ENCODE measurements around the gene RANBP3.
"Not testable (repeated sequence)": the region's sequence is repeated elsewhere in the genome, so short reads cannot be mapped to it uniquely, and the experiment has no call there.

RANBP3 gene

GRCh38 chr19:5977785-5978605 is at the start of gene RANBP3:
Gene RANBP3, minus strand, starts transcription at chr19:5978140. Its CDS starts 58 bp downstream, at chr19:5978082.
- peak; percentile 99 for DNase-seq (ENCODE audit: low spot score)
- peak; percentile 17 for FAIRE-seq

- no peak for FAIRE-seq
- DNase-seq (ENCODE audit: low spot score), result no peak
Observed at GRCh38 chr19:6026390-6027227, 48.7 kb upstream of the RANBP3 start.

GRCh38 chr19:6024756-6025155 is 46.8 kb upstream of the RANBP3 start:
- DNase-seq (ENCODE audit: low spot score); FAIRE-seq: not testable (repeated sequence)

- no peak for DNase-seq (ENCODE audit: low spot score)
- no peak for FAIRE-seq
Observed at GRCh38 chr19:6023936-6024335, 46.0 kb upstream of the RANBP3 start.

GRCh38 chr19:6023085-6023682 is 45.2 kb upstream of the RANBP3 start:
- FAIRE-seq (no peak), DNase-seq (ENCODE audit: low spot score) (no peak)

- no peak for FAIRE-seq
- no peak for DNase-seq (ENCODE audit: low spot score)
Observed at GRCh38 chr19:6022570-6023064, 44.7 kb upstream of the RANBP3 start.

- FAIRE-seq (no peak), DNase-seq (ENCODE audit: low spot score) (peak; percentile 35)
Observed at GRCh38 chr19:6021878-6022569, 44.1 kb upstream of the RANBP3 start.

GRCh38 chr19:6020972-6021805 is 43.2 kb upstream of the RANBP3 start:
- FAIRE-seq, result no peak
- DNase-seq (ENCODE audit: low spot score), result no peak

GRCh38 chr19:6020166-6020882 is 42.4 kb upstream of the RANBP3 start:
- DNase-seq (ENCODE audit: low spot score), result no peak
- no peak for FAIRE-seq

- FAIRE-seq (no peak), DNase-seq (ENCODE audit: low spot score) (no peak)
Observed at GRCh38 chr19:6018786-6019185, 40.8 kb upstream of the RANBP3 start.

- no peak for DNase-seq (ENCODE audit: low spot score)
- no peak for FAIRE-seq
Observed at GRCh38 chr19:6017576-6017975, 39.6 kb upstream of the RANBP3 start.

- DNase-seq (ENCODE audit: low spot score) (no peak), FAIRE-seq (no peak)
Observed at GRCh38 chr19:6015841-6016545, 38.1 kb upstream of the RANBP3 start.

GRCh38 chr19:6014551-6015135 is 36.7 kb upstream of the RANBP3 start:
- no peak for DNase-seq (ENCODE audit: low spot score)
- FAIRE-seq, result no peak

- no peak for FAIRE-seq
- no peak for DNase-seq (ENCODE audit: low spot score)
Observed at GRCh38 chr19:6012426-6013170, 34.7 kb upstream of the RANBP3 start.

- FAIRE-seq (no peak), DNase-seq (ENCODE audit: low spot score) (no peak)
Observed at GRCh38 chr19:6011794-6012193, 33.9 kb upstream of the RANBP3 start.

GRCh38 chr19:6011206-6011605 is 33.3 kb upstream of the RANBP3 start:
- DNase-seq (ENCODE audit: low spot score), result no peak
- no peak for FAIRE-seq

GRCh38 chr19:6010107-6010506 is 32.2 kb upstream of the RANBP3 start:
- FAIRE-seq, result no peak
- DNase-seq (ENCODE audit: low spot score), result no peak

- DNase-seq (ENCODE audit: low spot score), result no peak
- no peak for FAIRE-seq
Observed at GRCh38 chr19:6007866-6008265, 29.9 kb upstream of the RANBP3 start.

All from urothelium cell line (cell line).